ENCODE results near the gene TIMM13. TPM values are rescaled to one million over a fixed set of nuclear protein-coding genes. Genes with fewer than 3 reads are reported as not detected.

The TIMM13 gene
- total RNA-seq, 4 donors from 2014 or later, result 10.8 to 54.9 (median 30.8) TPM

- intact Hi-C loops (cut with DNase I; ENCODE audit: low total_unique reads) (no loop called here), in situ Hi-C loops (cut with MboI; ENCODE audit: low pct_ligation_motif_present in 1 of 4, low pct_unique_long_range_greater_than_20kb in 1 of 4, low sequenced_read_pairs in 3 of 4) (loop anchor here in 2 of 4 donors (25.0 kb wide), 1 partner anchor 90 kb away; the partner anchor contains the start of gene PEAK3 (in 2 of the 2))
- Histone ChIP-seq H3K9me3 (peaks cover 0 to 6% of the 10 kb centered on the region in 2 donors), H3K4me1 (no peaks in the 10 kb centered on the region), H3K36me3 (no peaks in the 10 kb centered on the region), H3K27me3 (peaks cover 13% of the 10 kb centered on the region), H3K27ac (no peak overlapping the region), H3K4me3 (no peak overlapping the region)
- TF ChIP-seq POLR2AphosphoS5 (IDR thresholded peaks at IDR 0.05) (no peak), POLR2A (IDR thresholded peaks at IDR 0.05) (no peak), EP300 (IDR thresholded peaks at IDR 0.05; ENCODE audit: low read depth) (no peak), CTCF (IDR thresholded peaks at IDR 0.05) (no peak)
- no peak for DNase-seq
- 73% methylated on average over 15 of the region's 15 CpGs; no CpG with 5 or more reads in 1 of the 2 donors for WGBS, 2 donors (ENCODE audit: low coverage in 1 of 2)
Observed at GRCh38 chr19:2376784-2377519, 50.4 kb downstream of the TIMM13 start.

Other genes starting within 250 kb of the TIMM13 start
- 100 to 1,000 TPM; 184 to 332 (median 254) TPM for gene PLEKHJ1, start 191.3 kb downstream of the TIMM13 start, total RNA-seq
- 10 to 100 TPM; 35.8 to 54.6 (median 41.6) TPM for gene SF3A2, start 190.8 kb downstream of the TIMM13 start, total RNA-seq
- 1 to 10 TPM in 2 of 4 donors, not detected in 2; 1.1 to 3.5 TPM for gene AMH, start 178.3 kb downstream of the TIMM13 start, total RNA-seq
- gene JSRP1, start 171.2 kb downstream of the TIMM13 start, total RNA-seq, result 1 to 10 TPM in 1 of 4 donors, not detected in 3; 5.6 TPM
- gene PEAK3, start 145.4 kb downstream of the TIMM13 start, total RNA-seq, result 1 to 10 TPM in 2 of 4 donors, under 1 TPM in 1, not detected in 1; 0.27 to 1.1 (median 1.1) TPM
- gene LINGO3, start 119.4 kb downstream of the TIMM13 start, total RNA-seq, result 1 to 10 TPM in 1 of 4 donors, under 1 TPM in 2, not detected in 1; 0.27 to 1.5 (median 0.64) TPM
- gene LSM7, start 99.0 kb downstream of the TIMM13 start, total RNA-seq, result 100 to 1,000 TPM in 3 of 4 donors, 10 to 100 TPM in 1; 62.9 to 151 (median 132) TPM
- gene SPPL2B, start 98.9 kb downstream of the TIMM13 start, total RNA-seq, result 100 to 1,000 TPM; 149 to 367 (median 242) TPM
- gene TMPRSS9, start 67.3 kb downstream of the TIMM13 start, total RNA-seq, result under 1 TPM in 1 of 4 donors, not detected in 3; 0.27 TPM
- gene LMNB2, start 29.4 kb upstream of the TIMM13 start, total RNA-seq, result 10 to 100 TPM; 10.8 to 23.9 (median 17.8) TPM
- gene GADD45B, start 48.5 kb upstream of the TIMM13 start, total RNA-seq, result 100 to 1,000 TPM in 3 of 4 donors, 10 to 100 TPM in 1; 59.0 to 280 (median 167) TPM